HCEC 1CT (cell line): ENCODE data around the gene ADK.
"Not testable (repeated sequence)": the region's sequence is repeated elsewhere in the genome, so short reads cannot be mapped to it uniquely, and the experiment has no call there.

Experiments used
- DNase-seq: peaks from one replicate; pipeline ENCODE4 v3.0.0-alpha.2; 2017

The ADK gene

GRCh38 chr10:74434547-74434946 lies 283.5 kb downstream of the ADK start:
- DNase-seq: no peak

GRCh38 chr10:74436523-74437170 lies 285.6 kb downstream of the ADK start:
- DNase-seq: no peak

GRCh38 chr10:74437822-74438221 lies 286.8 kb downstream of the ADK start:
- DNase-seq: peak; percentile 37

GRCh38 chr10:74439213-74439612 lies 288.2 kb downstream of the ADK start:
- no peak for DNase-seq

GRCh38 chr10:74445493-74445892 lies 294.5 kb downstream of the ADK start:
- no peak for DNase-seq

- DNase-seq: no peak
Measured at GRCh38 chr10:74450602-74451001, 299.6 kb downstream of the ADK start.

- no peak for DNase-seq
Measured at GRCh38 chr10:74451127-74451829, 300.3 kb downstream of the ADK start.

GRCh38 chr10:74453169-74453568 lies 302.1 kb downstream of the ADK start:
- no peak for DNase-seq

GRCh38 chr10:74457478-74457877 lies 306.5 kb downstream of the ADK start:
- not testable (repeated sequence) for DNase-seq

- DNase-seq: no peak
Measured at GRCh38 chr10:74460812-74461211, 309.8 kb downstream of the ADK start.

GRCh38 chr10:74474022-74474713 lies 323.1 kb downstream of the ADK start:
- DNase-seq: no peak

GRCh38 chr10:74476162-74476706 lies 325.2 kb downstream of the ADK start:
- DNase-seq: not testable (repeated sequence)

- no peak for DNase-seq
Measured at GRCh38 chr10:74480778-74481177, 329.8 kb downstream of the ADK start.

- no peak for DNase-seq
Measured at GRCh38 chr10:74483356-74483755, 332.3 kb downstream of the ADK start.

GRCh38 chr10:74485283-74485682 lies 334.3 kb downstream of the ADK start:
- no peak for DNase-seq

GRCh38 chr10:74486659-74487058 lies 335.6 kb downstream of the ADK start:
- DNase-seq: no peak

GRCh38 chr10:74488907-74489306 lies 337.9 kb downstream of the ADK start:
- DNase-seq: no peak

- no peak for DNase-seq
Measured at GRCh38 chr10:74490551-74490950, 339.5 kb downstream of the ADK start.

- no peak for DNase-seq
Measured at GRCh38 chr10:74491014-74491413, 340.0 kb downstream of the ADK start.

GRCh38 chr10:74496276-74496675 lies 345.3 kb downstream of the ADK start:
- DNase-seq: not testable (repeated sequence)

GRCh38 chr10:74498664-74499063 lies 347.6 kb downstream of the ADK start:
- not testable (repeated sequence) for DNase-seq

- DNase-seq: no peak
Measured at GRCh38 chr10:74500026-74500704, 349.1 kb downstream of the ADK start.

- DNase-seq: peak; percentile 46
Measured at GRCh38 chr10:74500816-74501215, 349.8 kb downstream of the ADK start.
